Measurements from ENCODE around the gene LRRK1. TPM values are rescaled to one million over a fixed set of nuclear protein-coding genes. Genes with fewer than 3 reads are reported as not detected.

Gene LRRK1
- total and polyA plus RNA-seq, 2 of the 4 experiments (the other 2 are of a cell fraction), result 3.0 to 5.8 TPM

- Histone ChIP-seq H3K9me1 (ENCODE audit: insufficient read depth, low read length) (no peaks in the 10 kb centered on the region), H3K4me1 (ENCODE audit: control insufficient read depth, insufficient read depth, low read length) (no peaks in the 10 kb centered on the region), H2BK120ac (ENCODE audit: low read depth, low read length) (no peak overlapping the region), H2BK5ac (ENCODE audit: low read depth, low read length, poor library complexity, severe bottlenecking) (no peak overlapping the region), H3K36me3 (ENCODE audit: control insufficient read depth, insufficient read depth, low read length) (peaks cover 7% of the 10 kb centered on the region; the same call in 1 of the 2 replicates), H3K18ac (ENCODE audit: low read depth, low read length) (no peak overlapping the region), H2BK15ac (ENCODE audit: low read depth, low read length) (no peak overlapping the region), H2BK20ac (ENCODE audit: low read depth, low read length) (no peak overlapping the region), H3K14ac (replicated peaks; ENCODE audit: low read depth, low read length) (no peak overlapping the region), H3K23ac (ENCODE audit: low read depth, low read length) (no peak overlapping the region), H3K9me3 (ENCODE audit: control insufficient read depth, insufficient read depth, low read length) (peaks cover 2% of the 10 kb centered on the region; the same call in 1 of the 2 replicates), H3K79me1 (ENCODE audit: low read depth in 1 of 2, low read length in 2 of 2) (no peaks in the 10 kb centered on the region; a peak in 1 of 4 replicates), H2AFZ (replicated peaks; ENCODE audit: low read length, poor library complexity) (no peak overlapping the region), H3K27ac (ENCODE audit: insufficient read depth, low read length) (no peak overlapping the region), H2AK5ac (ENCODE audit: low read depth, low read length) (no peak overlapping the region), H2AK9ac (replicated peaks; ENCODE audit: low read depth, low read length, poor library complexity) (no peak overlapping the region), H3K56ac (ENCODE audit: extremely low read depth, insufficient read depth, low read length) (no peak overlapping the region), H3K4me2 (ENCODE audit: low read depth, low read length) (no peak overlapping the region), H3K9ac (ENCODE audit: low read depth, low read length) (no peak overlapping the region), H3K27me3 (ENCODE audit: control insufficient read depth, insufficient read depth, low read length) (no peaks in the 10 kb centered on the region), H4K91ac (ENCODE audit: insufficient read depth, low read depth, low read length) (no peak overlapping the region), H3K4me3 (ENCODE audit: insufficient read depth, low read depth, low read length) (no peak overlapping the region), H3K4ac (ENCODE audit: low read depth, low read length) (no peak overlapping the region), H4K5ac (ENCODE audit: low read depth, low read length) (no peak overlapping the region), H4K8ac (ENCODE audit: low read depth in 2 of 2, low read length in 2 of 2) (no peak overlapping the region), H4K20me1 (ENCODE audit: insufficient read depth, low read length) (no peaks in the 10 kb centered on the region)
- WGBS, 2 experiments (ENCODE audit: extremely low coverage in 2 of 2, insufficient read length in 1 of 2), result 92% methylated on average over 2 of the region's 3 CpGs; no CpG with 5 or more reads in 1 of the 2 experiments
- in situ Hi-C loops (cut with MboI; ENCODE audit: low sequenced_read_pairs), result no loop called here
- TF ChIP-seq RAD21 (IDR thresholded peaks at IDR 0.05; ENCODE audit: low read length), result no peak
- no peak for TF ChIP-seq CHD1 (IDR thresholded peaks at IDR 0.05; ENCODE audit: low read depth, low read length)
- TF ChIP-seq, protein P1, sequence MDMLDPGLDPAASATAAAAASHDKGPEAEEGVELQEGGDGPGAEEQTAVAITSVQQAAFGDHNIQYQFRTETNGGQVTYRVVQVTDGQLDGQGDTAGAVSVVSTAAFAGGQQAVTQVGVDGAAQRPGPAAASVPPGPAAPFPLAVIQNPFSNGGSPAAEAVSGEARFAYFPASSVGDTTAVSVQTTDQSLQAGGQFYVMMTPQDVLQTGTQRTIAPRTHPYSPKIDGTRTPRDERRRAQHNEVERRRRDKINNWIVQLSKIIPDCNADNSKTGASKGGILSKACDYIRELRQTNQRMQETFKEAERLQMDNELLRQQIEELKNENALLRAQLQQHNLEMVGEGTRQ (IDR thresholded peaks at IDR 0.05; ENCODE audit: low read depth, low read length), result no peak
- no peak for TF ChIP-seq NFE2L2 (IDR thresholded peaks at IDR 0.05; ENCODE audit: low read depth, low read length)
- no peak for TF ChIP-seq CEBPB (IDR thresholded peaks at IDR 0.05; ENCODE audit: low read depth, low read length)
- TF ChIP-seq ELK1 (IDR thresholded peaks at IDR 0.05; ENCODE audit: borderline replicate concordance, low read depth, low read length), result no peak
- TF ChIP-seq, protein P2, sequence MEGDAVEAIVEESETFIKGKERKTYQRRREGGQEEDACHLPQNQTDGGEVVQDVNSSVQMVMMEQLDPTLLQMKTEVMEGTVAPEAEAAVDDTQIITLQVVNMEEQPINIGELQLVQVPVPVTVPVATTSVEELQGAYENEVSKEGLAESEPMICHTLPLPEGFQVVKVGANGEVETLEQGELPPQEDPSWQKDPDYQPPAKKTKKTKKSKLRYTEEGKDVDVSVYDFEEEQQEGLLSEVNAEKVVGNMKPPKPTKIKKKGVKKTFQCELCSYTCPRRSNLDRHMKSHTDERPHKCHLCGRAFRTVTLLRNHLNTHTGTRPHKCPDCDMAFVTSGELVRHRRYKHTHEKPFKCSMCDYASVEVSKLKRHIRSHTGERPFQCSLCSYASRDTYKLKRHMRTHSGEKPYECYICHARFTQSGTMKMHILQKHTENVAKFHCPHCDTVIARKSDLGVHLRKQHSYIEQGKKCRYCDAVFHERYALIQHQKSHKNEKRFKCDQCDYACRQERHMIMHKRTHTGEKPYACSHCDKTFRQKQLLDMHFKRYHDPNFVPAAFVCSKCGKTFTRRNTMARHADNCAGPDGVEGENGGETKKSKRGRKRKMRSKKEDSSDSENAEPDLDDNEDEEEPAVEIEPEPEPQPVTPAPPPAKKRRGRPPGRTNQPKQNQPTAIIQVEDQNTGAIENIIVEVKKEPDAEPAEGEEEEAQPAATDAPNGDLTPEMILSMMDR (conservative IDR thresholded peaks at IDR 0.05; ENCODE audit: low read depth, low read length), result no peak
- TF ChIP-seq POLR2A (IDR thresholded peaks at IDR 0.05; ENCODE audit: low read depth, low read length), result no peak
- DNase-seq (no peak), ATAC-seq (ENCODE audit: low read depth) (no peak)
- intact Hi-C loops (cut with micrococcal nuclease), result no loop called here
- POLR2A ChIA-PET (ENCODE audit: unreplicated experiment), result no interaction called here
- CTCF ChIA-PET, result no interaction called here
- BruUV-seq (replicated peaks), result no TSS peak
- dilution Hi-C loops (cut with HindIII; ENCODE audit: low sequenced_read_pairs, unreplicated experiment), result no loop called here
Measured at GRCh38 chr15:101037090-101037830, 118.1 kb downstream of the LRRK1 start.
